ENCODE results near the gene IZUMO4. TPM values are rescaled to one million over a fixed set of nuclear protein-coding genes. Genes with fewer than 3 reads are reported as not detected.

Gene IZUMO4
- total and polyA plus RNA-seq, 2 experiments from 2014 or later: 1.4 to 2.8 TPM

DNA sequence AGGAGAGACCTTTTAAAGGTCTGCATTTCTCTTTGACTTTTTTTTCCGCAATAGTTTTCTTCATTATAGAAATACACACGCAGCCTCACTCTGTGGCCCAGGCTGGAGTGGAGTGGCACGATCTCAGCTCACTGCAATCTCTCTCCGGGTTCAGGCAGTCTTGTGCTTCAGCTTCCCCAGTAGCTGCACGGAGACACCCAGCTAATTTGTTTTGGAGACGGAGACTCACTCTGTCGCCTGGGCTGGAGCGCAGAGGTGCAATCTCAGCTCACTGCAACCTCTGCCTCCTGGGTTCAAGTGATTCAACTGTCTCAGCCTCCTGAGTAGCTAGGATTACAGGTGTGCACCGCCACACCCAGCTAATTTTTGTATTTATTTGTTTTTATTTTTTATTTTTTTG is 33.9 kb upstream of the IZUMO4 start:
- H3K9me2 ChIP-seq (replicated peaks; ENCODE audit: insufficient read depth): no peaks in the 10 kb centered on the region
- no peaks in the 10 kb centered on the region for H3K9me3 ChIP-seq (ENCODE audit: low read depth)
- H3K27ac ChIP-seq: peak overlapping the region; percentile 88
- peaks cover 36% of the 10 kb centered on the region for H3K4me1 ChIP-seq (ENCODE audit: insufficient read depth)
- no peaks in the 10 kb centered on the region for H3K27me3 ChIP-seq
- no peaks in the 10 kb centered on the region for H4K20me1 ChIP-seq (ENCODE audit: insufficient read depth, poor library complexity, severe bottlenecking)
- 90% methylated on average over 9 of the region's 9 CpGs for WGBS (ENCODE audit: low lambda C conversion rate, missing lambda C conversion rate)
- no peak overlapping the region for H2AFZ ChIP-seq
- peaks cover 10% of the 10 kb centered on the region for H3K79me2 ChIP-seq
- DNase-seq (ENCODE audit: low spot score): peak; percentile 3
- no peak overlapping the region for H3K4me3 ChIP-seq
- H3K36me3 ChIP-seq (replicated peaks; ENCODE audit: insufficient read depth, low read depth): no peaks in the 10 kb centered on the region
- TF ChIP-seq CTCF (IDR thresholded peaks at IDR 0.05; ENCODE audit: poor library complexity) (no peak), EZH2 (IDR thresholded peaks at IDR 0.05; ENCODE audit: borderline replicate concordance) (no peak)
- peak overlapping the region; percentile 76 for H3K4me2 ChIP-seq

- peaks cover 36% of the 10 kb centered on the region for H3K4me1 ChIP-seq (ENCODE audit: insufficient read depth)
Measured at GRCh38 chr19:2063824-2064223, 32.9 kb upstream of the IZUMO4 start.

GRCh38 chr19:2064395-2064787 is 32.3 kb upstream of the IZUMO4 start:
- Histone ChIP-seq H3K9me3 (ENCODE audit: low read depth) (no peaks in the 10 kb centered on the region), H4K20me1 (ENCODE audit: insufficient read depth, poor library complexity, severe bottlenecking) (no peaks in the 10 kb centered on the region), H3K4me3 (no peak overlapping the region), H3K79me2 (peaks cover 7% of the 10 kb centered on the region), H3K27me3 (no peaks in the 10 kb centered on the region), H3K4me2 (no peak overlapping the region), H3K27ac (no peak overlapping the region), H3K36me3 (replicated peaks; ENCODE audit: insufficient read depth, low read depth) (no peaks in the 10 kb centered on the region), H3K4me1 (ENCODE audit: insufficient read depth) (peaks cover 30% of the 10 kb centered on the region), H3K9me2 (replicated peaks; ENCODE audit: insufficient read depth) (no peaks in the 10 kb centered on the region), H2AFZ (no peak overlapping the region)
- WGBS (ENCODE audit: low lambda C conversion rate, missing lambda C conversion rate): 90% methylated on average over 13 of the region's 13 CpGs
- no peak for DNase-seq (ENCODE audit: low spot score)
- TF ChIP-seq EZH2 (IDR thresholded peaks at IDR 0.05; ENCODE audit: borderline replicate concordance): no peak
- no peak for TF ChIP-seq CTCF (IDR thresholded peaks at IDR 0.05; ENCODE audit: poor library complexity)
- no peak for TF ChIP-seq EZH2phosphoT487 (IDR thresholded peaks at IDR 0.05; ENCODE audit: low read depth, severe bottlenecking, unreplicated experiment)

More at GRCh38 chr19:2063824-2064223, 32.9 kb upstream of the IZUMO4 start:
- Histone ChIP-seq H4K20me1 (ENCODE audit: insufficient read depth, poor library complexity, severe bottlenecking) (no peaks in the 10 kb centered on the region), H3K4me3 (no peak overlapping the region), H3K27me3 (no peaks in the 10 kb centered on the region), H3K27ac (no peak overlapping the region), H3K9me3 (ENCODE audit: low read depth) (no peaks in the 10 kb centered on the region), H3K9me2 (replicated peaks; ENCODE audit: insufficient read depth) (no peaks in the 10 kb centered on the region), H3K36me3 (replicated peaks; ENCODE audit: insufficient read depth, low read depth) (no peaks in the 10 kb centered on the region), H3K4me2 (no peak overlapping the region), H2AFZ (no peak overlapping the region), H3K79me2 (peaks cover 8% of the 10 kb centered on the region)
- no peak for TF ChIP-seq EZH2 (IDR thresholded peaks at IDR 0.05; ENCODE audit: borderline replicate concordance)
- no peak for TF ChIP-seq EZH2phosphoT487 (IDR thresholded peaks at IDR 0.05; ENCODE audit: low read depth, severe bottlenecking, unreplicated experiment)
- no peak for TF ChIP-seq CTCF (IDR thresholded peaks at IDR 0.05; ENCODE audit: poor library complexity)
- DNase-seq (ENCODE audit: low spot score): no peak
- 92% methylated on average over 8 of the region's 8 CpGs for WGBS (ENCODE audit: low lambda C conversion rate, missing lambda C conversion rate)
